HFF-Myc (cell line): ENCODE data around the gene RNASET2.

Experiments
- DNase-seq: peaks from one replicate; pipeline ENCODE4 v3.0.0-alpha.2; 2011; ENCODE audit warnings: low read depth; ENCODE audit errors: extremely low read depth
- H3K4me3 ChIP-seq: replicated peaks from 2 replicates; pipeline ENCODE4 v1.5.1; 2011; ENCODE audit warnings: low read depth, mild to moderate bottlenecking, control low read depth, low read length
- TF ChIP-seq, protein P1 (sequence below): IDR thresholded peaks from 2 replicates; pipeline ENCODE4 v1.5.1; 2012; ENCODE audit warnings: mild to moderate bottlenecking, low read depth, low read length, control low read depth; ENCODE audit errors: missing control alignments

Gene RNASET2

GRCh38 chr6:166939894-166940293 lies 16.5 kb downstream of the RNASET2 start:
- no peak for DNase-seq
- TF ChIP-seq, protein P1, sequence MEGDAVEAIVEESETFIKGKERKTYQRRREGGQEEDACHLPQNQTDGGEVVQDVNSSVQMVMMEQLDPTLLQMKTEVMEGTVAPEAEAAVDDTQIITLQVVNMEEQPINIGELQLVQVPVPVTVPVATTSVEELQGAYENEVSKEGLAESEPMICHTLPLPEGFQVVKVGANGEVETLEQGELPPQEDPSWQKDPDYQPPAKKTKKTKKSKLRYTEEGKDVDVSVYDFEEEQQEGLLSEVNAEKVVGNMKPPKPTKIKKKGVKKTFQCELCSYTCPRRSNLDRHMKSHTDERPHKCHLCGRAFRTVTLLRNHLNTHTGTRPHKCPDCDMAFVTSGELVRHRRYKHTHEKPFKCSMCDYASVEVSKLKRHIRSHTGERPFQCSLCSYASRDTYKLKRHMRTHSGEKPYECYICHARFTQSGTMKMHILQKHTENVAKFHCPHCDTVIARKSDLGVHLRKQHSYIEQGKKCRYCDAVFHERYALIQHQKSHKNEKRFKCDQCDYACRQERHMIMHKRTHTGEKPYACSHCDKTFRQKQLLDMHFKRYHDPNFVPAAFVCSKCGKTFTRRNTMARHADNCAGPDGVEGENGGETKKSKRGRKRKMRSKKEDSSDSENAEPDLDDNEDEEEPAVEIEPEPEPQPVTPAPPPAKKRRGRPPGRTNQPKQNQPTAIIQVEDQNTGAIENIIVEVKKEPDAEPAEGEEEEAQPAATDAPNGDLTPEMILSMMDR = no peak
- H3K4me3 ChIP-seq = no peak overlapping the region

DNA sequence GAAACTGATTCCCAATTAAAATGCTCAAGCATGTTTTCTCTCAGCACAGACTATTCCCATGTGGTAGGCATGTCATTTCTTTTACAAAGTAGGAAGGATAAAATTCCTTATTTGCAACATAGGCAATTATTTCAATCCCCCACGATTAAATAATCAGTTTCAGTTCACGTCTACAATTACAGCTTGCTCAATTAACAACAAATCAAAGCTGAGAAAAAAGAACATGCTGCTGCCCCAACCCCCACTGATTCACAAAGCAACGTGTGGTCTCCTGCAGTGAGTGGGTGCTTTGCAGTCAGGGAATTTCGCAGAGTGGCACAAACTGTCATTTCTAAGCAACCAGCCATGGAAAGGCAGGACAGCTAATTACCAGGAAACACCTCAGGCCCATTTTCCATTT lies 17.0 kb downstream of the RNASET2 start:
- H3K4me3 ChIP-seq = no peak overlapping the region
- no peak for DNase-seq
- TF ChIP-seq, protein P1 = no peak

DNA sequence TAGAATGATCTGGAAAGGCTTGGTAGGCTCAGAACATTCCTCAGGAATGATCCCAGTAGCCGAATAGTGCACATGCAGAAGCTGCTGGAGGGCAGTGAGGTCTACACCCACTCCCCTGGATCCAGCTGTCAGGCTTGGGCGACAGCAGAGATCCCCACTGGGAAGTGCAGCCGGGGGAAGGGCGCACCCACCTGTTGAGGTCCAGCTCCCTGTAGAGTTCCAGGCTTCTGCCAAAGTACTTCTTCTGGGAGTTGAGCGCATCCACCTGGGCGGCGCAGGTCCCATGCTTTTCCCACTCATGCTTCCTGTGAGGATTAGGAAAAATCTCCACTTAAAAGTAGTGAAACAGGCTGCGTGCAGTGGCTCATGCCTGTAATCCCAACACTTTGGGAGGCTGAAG lies 17.6 kb downstream of the RNASET2 start:
- TF ChIP-seq, protein P1 = no peak
- no peak overlapping the region for H3K4me3 ChIP-seq
- DNase-seq = no peak

DNA sequence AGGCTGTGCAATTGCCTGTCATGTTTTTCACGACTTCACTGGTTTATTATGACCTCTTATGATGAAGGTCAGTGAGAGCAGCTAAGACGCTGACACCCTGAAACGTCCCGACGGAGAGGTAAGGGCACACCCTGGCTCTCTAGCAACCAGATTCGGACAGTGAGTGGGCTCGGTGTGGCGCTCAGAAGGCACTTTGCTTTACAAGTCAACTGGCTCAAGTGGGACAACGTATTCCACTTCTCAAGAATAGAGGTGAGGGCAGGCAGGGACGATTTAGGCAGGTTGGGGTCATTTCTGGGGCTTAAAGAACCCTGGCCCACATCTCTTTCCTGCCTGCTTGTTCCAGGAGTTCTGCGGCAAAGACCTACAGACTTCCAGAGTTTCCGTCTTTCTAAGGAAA lies 18.2 kb downstream of the RNASET2 start:
- no peak for DNase-seq
- H3K4me3 ChIP-seq = no peak overlapping the region
- TF ChIP-seq, protein P1 = no peak

- no peak for DNase-seq
- TF ChIP-seq, protein P1 = no peak
- H3K4me3 ChIP-seq = no peak overlapping the region
Measured at GRCh38 chr6:166937746-166938145, 18.6 kb downstream of the RNASET2 start.

GRCh38 chr6:166936079-166936787 lies 20.1 kb downstream of the RNASET2 start:
- H3K4me3 ChIP-seq = no peak overlapping the region
- TF ChIP-seq, protein P1 = no peak
- no peak for DNase-seq

DNA sequence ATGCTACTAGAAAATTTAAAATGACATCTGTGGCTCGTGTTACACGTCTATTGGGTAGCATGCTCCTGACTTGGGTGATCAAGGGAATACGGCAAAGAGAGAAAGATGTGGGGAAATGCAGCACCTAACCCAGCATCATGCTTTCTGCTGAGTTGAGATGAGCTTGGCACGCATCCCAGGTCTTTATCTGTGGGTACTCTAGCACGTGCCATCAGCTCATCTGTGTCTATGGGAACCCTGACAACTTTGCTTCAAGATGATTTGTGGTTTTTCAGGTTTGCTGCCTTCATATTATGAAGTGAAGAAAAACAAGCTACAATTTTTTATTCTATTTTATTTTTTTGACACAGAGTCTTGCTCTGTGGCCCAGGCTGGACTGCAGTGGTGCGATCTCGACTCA lies 21.0 kb downstream of the RNASET2 start:
- H3K4me3 ChIP-seq = no peak overlapping the region
- TF ChIP-seq, protein P1 = no peak
- DNase-seq = no peak
